Duodenal mucosa (tissue), 2 donors: ENCODE measurements around the gene EBF3.

Experiments used
- H3K27ac ChIP-seq: one replicate; pipeline ENCODE4 v1.7.0; 2013; ENCODE audit warnings: low read depth, low read length
- H3K27me3 ChIP-seq, 2 donors: one replicate each; pipeline ENCODE4 v1.7.0; 2013; ENCODE audit warnings: low read length in 2 of 2, control low read depth in 1 of 2; ENCODE audit not compliant: insufficient read depth in 2 of 2, control insufficient read depth in 1 of 2
- H3K36me3 ChIP-seq, 2 donors: one replicate each; pipeline ENCODE4 v1.7.0; 2013; ENCODE audit warnings: low read length in 2 of 2, control low read depth in 1 of 2; ENCODE audit not compliant: insufficient read depth in 2 of 2, control insufficient read depth in 1 of 2
- H3K4me1 ChIP-seq, 2 donors: one replicate each; pipeline ENCODE4 v1.7.0; 2013; ENCODE audit warnings: low read length in 2 of 2, control low read depth in 1 of 2; ENCODE audit not compliant: insufficient read depth in 2 of 2, control insufficient read depth in 1 of 2
- H3K4me3 ChIP-seq, 2 donors: one replicate each; pipeline ENCODE4 v1.7.0; 2013; ENCODE audit warnings: low read length in 2 of 2, low read depth in 1 of 2
- H3K9ac ChIP-seq, 2 donors: one replicate each; pipeline ENCODE4 v1.7.0; 2013; ENCODE audit warnings: low read length in 2 of 2, low read depth in 1 of 2
- H3K9me3 ChIP-seq, 2 donors: one replicate each; pipeline ENCODE4 v1.7.0; 2013; ENCODE audit warnings: low read length in 2 of 2, control low read depth in 1 of 2; ENCODE audit not compliant: control insufficient read depth in 1 of 2

Gene EBF3

GRCh38 chr10:129912166-129912917 lies 51.7 kb downstream of the EBF3 start:
- no peaks in the 10 kb centered on the region for H3K9me3 ChIP-seq
- H3K27me3 ChIP-seq = peaks cover 3 to 9% of the 10 kb centered on the region in 2 donors
- no peak overlapping the region for H3K9ac ChIP-seq
- no peak overlapping the region for H3K27ac ChIP-seq
- no peaks in the 10 kb centered on the region for H3K4me1 ChIP-seq
- no peaks in the 10 kb centered on the region for H3K36me3 ChIP-seq
- H3K4me3 ChIP-seq = no peak overlapping the region

GRCh38 chr10:129911451-129912165 lies 52.5 kb downstream of the EBF3 start:
- H3K9ac ChIP-seq = no peak overlapping the region
- H3K36me3 ChIP-seq = no peaks in the 10 kb centered on the region
- no peaks in the 10 kb centered on the region for H3K9me3 ChIP-seq
- peaks cover 3 to 9% of the 10 kb centered on the region in 2 donors for H3K27me3 ChIP-seq
- H3K27ac ChIP-seq = no peak overlapping the region
- H3K4me3 ChIP-seq = no peak overlapping the region
- H3K4me1 ChIP-seq = no peaks in the 10 kb centered on the region

- H3K36me3 ChIP-seq = no peaks in the 10 kb centered on the region
- no peaks in the 10 kb centered on the region for H3K9me3 ChIP-seq
- H3K4me1 ChIP-seq = no peaks in the 10 kb centered on the region
- H3K27me3 ChIP-seq = peaks cover 3 to 9% of the 10 kb centered on the region in 2 donors
- H3K9ac ChIP-seq = no peak overlapping the region
- H3K4me3 ChIP-seq = no peak overlapping the region
- no peak overlapping the region for H3K27ac ChIP-seq
Observed at GRCh38 chr10:129910861-129911260, 53.2 kb downstream of the EBF3 start.

DNA sequence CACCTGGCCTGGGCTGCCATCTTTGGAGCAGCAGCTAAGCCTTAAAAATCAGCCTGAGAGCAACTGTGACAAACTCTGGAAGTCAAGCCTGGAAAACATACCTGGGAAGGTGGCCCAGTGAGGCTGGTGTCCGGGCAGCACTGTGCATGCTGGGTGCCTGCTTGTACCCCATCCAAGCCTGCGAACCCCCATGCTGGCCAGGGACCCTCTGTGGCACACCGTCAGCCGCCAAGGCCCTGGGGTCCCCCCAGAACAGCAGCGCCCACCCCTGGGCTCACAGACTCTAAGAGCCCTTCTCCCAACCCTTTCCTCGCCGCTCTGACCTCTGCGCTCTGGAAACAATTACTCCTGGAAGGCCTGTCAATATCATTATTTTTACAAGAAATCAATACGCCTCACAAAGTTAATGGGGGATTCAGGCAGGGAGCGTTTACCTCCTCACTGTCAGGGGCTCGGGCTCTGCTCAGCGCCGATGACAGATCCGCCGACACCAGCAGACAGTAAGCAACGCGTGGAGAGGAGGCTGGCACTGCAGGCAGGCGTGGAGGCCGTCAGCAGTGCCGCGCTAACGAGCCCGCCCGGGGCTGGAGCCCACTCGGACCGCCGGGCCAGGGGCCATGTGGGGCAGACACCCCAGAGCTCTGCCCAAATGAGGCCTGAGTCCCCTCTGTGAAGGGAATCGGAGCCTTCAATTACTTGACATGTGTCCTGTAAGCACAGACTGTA lies 54.4 kb downstream of the EBF3 start:
- no peaks in the 10 kb centered on the region for H3K9me3 ChIP-seq
- H3K9ac ChIP-seq = no peak overlapping the region
- no peak overlapping the region for H3K4me3 ChIP-seq
- peaks cover 3 to 12% of the 10 kb centered on the region in 2 donors for H3K27me3 ChIP-seq
- H3K27ac ChIP-seq = no peak overlapping the region
- H3K4me1 ChIP-seq = no peaks in the 10 kb centered on the region
- no peaks in the 10 kb centered on the region for H3K36me3 ChIP-seq

DNA sequence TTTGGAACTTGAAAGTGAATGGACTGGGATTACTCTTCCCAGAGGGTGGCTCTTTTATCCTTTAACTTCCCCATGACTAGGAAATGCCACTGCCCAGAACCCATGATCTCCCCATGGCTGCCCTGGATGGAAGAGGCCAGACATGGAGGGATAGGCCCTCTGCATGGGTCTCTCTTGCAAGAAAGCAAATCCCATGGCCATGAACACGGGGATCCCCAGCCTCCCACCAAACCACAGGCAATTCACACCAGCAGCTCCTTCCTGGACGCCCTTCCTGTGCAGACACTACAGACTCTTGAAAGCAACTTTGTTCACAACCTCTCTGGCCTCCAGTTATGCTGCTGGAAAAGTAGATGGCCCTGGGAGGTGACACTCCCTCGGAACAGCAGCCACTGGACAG lies 55.0 kb downstream of the EBF3 start:
- Histone ChIP-seq H3K27ac (no peak overlapping the region), H3K4me3 (no peak overlapping the region), H3K9me3 (no peaks in the 10 kb centered on the region), H3K27me3 (peaks cover 3 to 12% of the 10 kb centered on the region in 2 donors), H3K4me1 (no peaks in the 10 kb centered on the region), H3K9ac (no peak overlapping the region), H3K36me3 (no peaks in the 10 kb centered on the region)

DNA sequence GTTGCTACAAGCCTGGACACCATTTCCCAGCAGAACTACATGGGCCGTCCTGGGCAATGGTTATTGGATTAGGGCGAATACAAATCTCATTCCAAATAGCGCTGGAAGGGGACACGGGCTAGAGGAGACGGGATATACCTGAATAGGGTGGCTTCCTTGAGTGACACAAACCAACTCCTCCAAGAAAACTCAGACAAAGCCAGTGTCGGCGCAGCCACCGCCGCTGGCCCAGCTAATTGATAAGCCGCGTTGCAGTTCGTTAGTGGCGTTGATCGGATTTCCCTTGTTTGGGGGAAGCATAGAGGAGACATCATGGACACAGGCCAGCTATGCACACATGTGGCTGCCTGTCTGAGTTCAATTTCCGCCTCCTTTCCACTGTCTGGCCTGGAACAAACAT lies 55.7 kb downstream of the EBF3 start:
- Histone ChIP-seq H3K9me3 (no peaks in the 10 kb centered on the region), H3K4me3 (no peak overlapping the region), H3K27me3 (peaks cover 0 to 12% of the 10 kb centered on the region in 2 donors), H3K27ac (no peak overlapping the region), H3K4me1 (no peaks in the 10 kb centered on the region), H3K36me3 (no peaks in the 10 kb centered on the region), H3K9ac (no peak overlapping the region)

GRCh38 chr10:129905553-129905952 lies 58.5 kb downstream of the EBF3 start:
- H3K4me3 ChIP-seq = no peak overlapping the region
- H3K9ac ChIP-seq = no peak overlapping the region
- no peak overlapping the region for H3K27ac ChIP-seq
- no peaks in the 10 kb centered on the region for H3K36me3 ChIP-seq
- no peaks in the 10 kb centered on the region for H3K9me3 ChIP-seq
- H3K4me1 ChIP-seq = no peaks in the 10 kb centered on the region
- H3K27me3 ChIP-seq = peaks cover 0 to 14% of the 10 kb centered on the region in 2 donors

DNA sequence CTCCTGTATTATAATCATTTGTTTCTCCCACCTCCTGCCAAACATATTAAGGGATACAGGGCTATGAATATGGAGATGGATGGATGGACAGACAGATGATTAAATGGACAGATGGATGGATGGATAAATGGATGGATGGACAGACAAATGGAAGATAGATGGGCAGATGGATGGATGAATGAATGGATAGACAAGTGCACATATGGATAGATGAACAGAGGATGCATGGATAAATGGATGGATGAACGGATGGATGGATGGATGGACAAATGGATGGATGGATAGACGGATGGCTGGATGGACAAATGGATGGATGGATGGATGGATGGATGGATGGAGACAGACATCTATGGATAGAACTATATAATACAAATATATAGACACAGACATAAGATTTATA lies 59.8 kb downstream of the EBF3 start:
- H3K27ac ChIP-seq = no peak overlapping the region
- H3K9ac ChIP-seq = no peak overlapping the region
- no peaks in the 10 kb centered on the region for H3K4me1 ChIP-seq
- no peaks in the 10 kb centered on the region for H3K36me3 ChIP-seq
- H3K9me3 ChIP-seq = no peaks in the 10 kb centered on the region
- H3K4me3 ChIP-seq = no peak overlapping the region
- peaks cover 0 to 26% of the 10 kb centered on the region in 2 donors for H3K27me3 ChIP-seq

- Histone ChIP-seq H3K4me1 (no peaks in the 10 kb centered on the region), H3K27me3 (peaks cover 5 to 30% of the 10 kb centered on the region in 2 donors), H3K9ac (no peak overlapping the region), H3K36me3 (no peaks in the 10 kb centered on the region), H3K4me3 (no peak overlapping the region), H3K27ac (no peak overlapping the region), H3K9me3 (no peaks in the 10 kb centered on the region)
Observed at GRCh38 chr10:129901389-129902006, 62.6 kb downstream of the EBF3 start.

DNA sequence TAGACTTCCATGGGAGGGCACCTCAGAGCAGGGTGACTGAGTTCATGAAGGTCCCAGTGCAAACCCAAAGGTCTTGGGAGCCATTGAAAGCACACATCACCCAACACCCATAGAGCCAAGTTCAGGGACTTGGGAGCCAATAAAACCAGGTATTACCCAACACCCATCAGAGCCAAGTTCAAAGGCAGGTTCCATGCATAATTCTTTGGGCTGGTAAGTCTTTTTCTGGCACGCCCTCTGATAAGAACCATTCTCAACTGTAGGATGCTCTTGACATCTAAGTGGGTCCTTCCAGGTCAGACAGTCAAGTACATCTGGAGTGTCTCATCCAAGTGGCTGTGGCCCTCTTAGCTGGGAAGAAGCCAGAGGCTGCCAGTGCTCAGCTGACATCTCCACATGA lies 63.2 kb downstream of the EBF3 start:
- H3K9me3 ChIP-seq = no peaks in the 10 kb centered on the region

More for the DNA sequence above, 63.2 kb downstream of the EBF3 start:
- no peak overlapping the region for H3K4me3 ChIP-seq
- peaks cover 5 to 30% of the 10 kb centered on the region in 2 donors for H3K27me3 ChIP-seq
- no peaks in the 10 kb centered on the region for H3K4me1 ChIP-seq
- H3K36me3 ChIP-seq = no peaks in the 10 kb centered on the region
- no peak overlapping the region for H3K27ac ChIP-seq
- no peak overlapping the region for H3K9ac ChIP-seq
